ENCODE results near the gene ITPR1.

DNA sequence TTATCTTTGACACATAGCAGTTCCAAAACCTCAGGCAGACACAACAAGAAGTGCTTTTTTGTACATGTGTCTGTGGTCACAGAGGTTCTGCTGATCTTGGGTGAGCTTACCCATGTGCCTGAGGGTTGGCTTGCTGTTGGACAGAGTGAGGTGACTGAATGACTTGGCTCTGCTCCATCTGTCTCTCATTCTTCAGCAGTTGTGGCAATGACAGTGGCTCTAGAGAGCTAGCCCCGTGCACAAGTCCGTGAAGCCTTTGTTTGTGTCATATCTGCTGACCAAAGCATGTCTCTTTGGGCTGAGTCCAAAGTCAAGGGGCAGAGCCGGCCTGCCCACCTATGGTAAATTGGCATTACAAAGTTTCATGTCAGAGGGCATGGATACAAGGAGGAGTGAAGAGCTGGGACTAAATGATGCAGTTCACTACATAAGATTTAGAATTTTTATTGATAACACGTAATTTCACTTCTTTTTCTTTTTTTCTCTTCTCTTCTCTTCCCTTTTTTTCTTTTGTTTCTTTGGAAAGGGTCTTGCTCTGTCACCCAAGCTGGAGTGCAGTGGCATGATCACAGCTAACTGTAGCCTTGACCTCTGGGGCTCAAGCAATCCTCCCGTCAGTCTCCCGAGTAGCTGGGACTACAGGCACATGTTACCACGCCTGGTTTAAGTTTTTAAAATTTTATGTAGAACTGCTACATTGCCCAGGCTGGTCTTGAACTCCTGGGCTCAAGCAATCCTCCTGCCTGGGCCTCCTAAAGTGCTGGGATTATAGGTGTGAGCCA lies 77.9 kb downstream of the ITPR1 start:
- no peak for TF ChIP-seq CTCF (conservative IDR thresholded peaks at IDR 0.05 in 1 of 2, IDR thresholded peaks at IDR 0.05 in 1 of 2; ENCODE audit: extremely low read depth in 1 of 2, insufficient read depth in 1 of 2, low read depth in 1 of 2, low read length in 2 of 2)
- TF ChIP-seq EZH2 (IDR thresholded peaks at IDR 0.05; ENCODE audit: borderline replicate concordance, low read length): no peak
